Esophagus muscularis mucosa (tissue), 4 donors: ENCODE results near the gene SYNGAP1. TPM values are rescaled to one million over a fixed set of nuclear protein-coding genes. Genes with fewer than 3 reads are reported as not detected.
A peak's percentile ranks its signal among the peaks of the same experiment; 100 is the strongest.
"Not testable (repeated sequence)": the region's sequence is repeated elsewhere in the genome, so short reads cannot be mapped to it uniquely, and the experiment has no call there.

Experiments used
- DNase-seq: peaks from one replicate; pipeline ENCODE4 v3.0.0-alpha.2; 2017; ENCODE audit errors: extremely low spot score
- H3K27ac ChIP-seq, 4 donors: fragments of 200-600 bp; sonication (generic); replicated peaks in 1 of 4; 1 replicate in 3 of 4; 2 replicates in 1 of 4; pipeline ENCODE4 v1.5.1; 2016 to 2019; ENCODE audit warnings: mild to moderate bottlenecking in 1 of 4
- H3K27me3 ChIP-seq, 4 donors: fragments of 200-600 bp; sonication (generic); one replicate each; pipeline versions ENCODE4 v1.5.1 to v1.6.0; 2016 to 2019
- H3K36me3 ChIP-seq, 4 donors: fragments of 200-600 bp; sonication (generic); one replicate each; pipeline ENCODE4 v1.5.1; 2016 to 2019
- H3K4me1 ChIP-seq, 4 donors: fragments of 200-600 bp; sonication (generic); one replicate each; pipeline ENCODE4 v1.5.1; 2016 to 2019
- H3K4me3 ChIP-seq, 4 donors: fragments of 200-600 bp; sonication (generic); 1 replicate in 2 of 4; 2 replicates in 2 of 4; pipeline ENCODE4 v1.5.1; 2016 to 2019; ENCODE audit warnings: mild to moderate bottlenecking in 4 of 4, moderate library complexity in 1 of 4
- H3K9me3 ChIP-seq, 4 donors: fragments of 200-600 bp; sonication (generic); 1 replicate in 3 of 4; 2 replicates in 1 of 4; pipeline ENCODE4 v1.5.1; 2016 to 2019
- CTCF ChIP-seq, 3 experiments: fragments of 200-600 bp in 2 of 3; fragments of 450-650 bp in 1 of 3; sonication (generic) in 2 of 3; IDR thresholded peaks; one replicate each; pipeline ENCODE4 v1.5.1; 2017 to 2019; ENCODE audit warnings: antibody characterized with exemption in 3 of 3, mild to moderate bottlenecking in 2 of 3, moderate library complexity in 1 of 3
- EP300 ChIP-seq: sonication (generic); formaldehyde crosslinking; IDR thresholded peaks from one replicate; pipeline ENCODE4 v1.6.1; 2017; ENCODE audit warnings: antibody characterized with exemption
- POLR2A ChIP-seq: fragments of 450-650 bp; IDR thresholded peaks from one replicate; pipeline ENCODE4 v1.6.1; 2017; ENCODE audit warnings: antibody characterized with exemption, moderate library complexity, mild to moderate bottlenecking, low read depth
- POLR2AphosphoS5 ChIP-seq, 2 donors: sonication (generic); formaldehyde crosslinking; IDR thresholded peaks; one replicate each; pipeline ENCODE4 v1.6.1; 2017; ENCODE audit warnings: antibody characterized with exemption in 2 of 2
- WGBS: methylation state at CpG from one replicate; pipeline ENCODE4 v1.1.5; 2018; 5-methylcytosine and 5-hydroxymethylcytosine counted together
- intact Hi-C: fragments of 100-400 bp; cut with DNase I; formaldehyde crosslinking; loops from one replicate; pipeline ENCODE4 v1.15.1; 2023
- total RNA-seq, 4 donors: library from RNA; depleted of rRNA; stranded (reverse); fragments of >200 nt; gene quantifications; one replicate each; pipeline versions ENCODE4 v1.1.0 to v1.2.1, GENCODE V29; 2016

Gene SYNGAP1
- total RNA-seq, 4 donors from 2014 or later: 8.0 to 17.6 (median 13.2) TPM

GRCh38 chr6:33391922-33392594, 27.8 kb upstream of the SYNGAP1 start:
- Histone ChIP-seq H3K27ac (peak overlapping the region; percentile 87 to 92 (median 90)), H3K9me3 (no peaks in the 10 kb centered on the region), H3K27me3 (no peaks in the 10 kb centered on the region), H3K4me3 (peak overlapping the region; percentile 56 to 69 (median 58)), H3K36me3 (no peaks in the 10 kb centered on the region), H3K4me1 (peaks cover 8 to 15% (median 14%) of the 10 kb centered on the region in 4 donors)
- WGBS: 1% methylated on average over 19 of the region's 31 CpGs
- no peak for DNase-seq
- TF ChIP-seq POLR2A: no peak
- no peak for TF ChIP-seq POLR2AphosphoS5 (IDR thresholded peaks at IDR 0.05)
- TF ChIP-seq CTCF (IDR thresholded peaks at IDR 0.05): no peak
- intact Hi-C loops: loop anchor here (5.0 to 10.0 kb wide), 3 partner anchors 35 to 183 kb away; partner anchors contain the start of gene ZBTB9

GRCh38 chr6:33392595-33392948, 27.3 kb upstream of the SYNGAP1 start:
- Histone ChIP-seq H3K4me1 (peaks cover 8 to 15% (median 14%) of the 10 kb centered on the region in 4 donors), H3K27me3 (no peaks in the 10 kb centered on the region), H3K4me3 (no peak overlapping the region), H3K9me3 (no peaks in the 10 kb centered on the region), H3K27ac (no peak overlapping the region), H3K36me3 (no peaks in the 10 kb centered on the region)
- no peak for DNase-seq
- TF ChIP-seq CTCF (IDR thresholded peaks at IDR 0.05) (no peak), EP300 (no peak), POLR2AphosphoS5 (IDR thresholded peaks at IDR 0.05) (no peak), POLR2A (no peak)
- intact Hi-C loops: loop anchor here (5.0 to 10.0 kb wide), 3 partner anchors 35 to 182 kb away; partner anchors contain the start of gene ZBTB9
- 52% methylated on average over 5 of the region's 5 CpGs for WGBS

GRCh38 chr6:33392979-33393378, 26.9 kb upstream of the SYNGAP1 start:
- TF ChIP-seq POLR2AphosphoS5 (IDR thresholded peaks at IDR 0.05): no peak
- TF ChIP-seq EP300: no peak
- TF ChIP-seq POLR2A: no peak
- TF ChIP-seq CTCF (IDR thresholded peaks at IDR 0.05): no peak
- no peak overlapping the region for H3K4me3 ChIP-seq
- H3K27me3 ChIP-seq: no peaks in the 10 kb centered on the region
- no peaks in the 10 kb centered on the region for H3K36me3 ChIP-seq
- no peak for DNase-seq
- no peak overlapping the region for H3K27ac ChIP-seq
- intact Hi-C loops: loop anchor here (5.0 to 10.0 kb wide), 3 partner anchors 34 to 182 kb away; partner anchors contain the start of gene ZBTB9
- peaks cover 8 to 15% (median 14%) of the 10 kb centered on the region in 4 donors for H3K4me1 ChIP-seq
- 57% methylated on average over 3 of the region's 3 CpGs for WGBS
- no peaks in the 10 kb centered on the region for H3K9me3 ChIP-seq

GRCh38 chr6:33397541-33397940, 22.3 kb upstream of the SYNGAP1 start:
- intact Hi-C loops: loop anchor here (10.0 kb wide), 2 partner anchors 57 to 177 kb away; partner anchors contain the start of gene ZBTB9
- TF ChIP-seq POLR2A (no peak), CTCF (IDR thresholded peaks at IDR 0.05) (no peak), POLR2AphosphoS5 (IDR thresholded peaks at IDR 0.05) (no peak), EP300 (no peak)
- no peaks in the 10 kb centered on the region for H3K9me3 ChIP-seq
- H3K27me3 ChIP-seq: no peaks in the 10 kb centered on the region
- no peak overlapping the region for H3K4me3 ChIP-seq
- 65% methylated on average over 1 of the region's 1 CpG for WGBS
- H3K36me3 ChIP-seq: no peaks in the 10 kb centered on the region
- no peak overlapping the region for H3K27ac ChIP-seq
- H3K4me1 ChIP-seq: no peaks in the 10 kb centered on the region
- no peak for DNase-seq

GRCh38 chr6:33398601-33399000, 21.3 kb upstream of the SYNGAP1 start:
- not testable (repeated sequence) for H3K4me3 ChIP-seq

GRCh38 chr6:33399881-33400280, 20.0 kb upstream of the SYNGAP1 start:
- intact Hi-C loops: loop anchor here (10.0 kb wide), 2 partner anchors 55 to 175 kb away; partner anchors contain the start of gene ZBTB9
- 98% methylated on average over 6 of the region's 6 CpGs for WGBS
- not testable (repeated sequence) for H3K27ac ChIP-seq, DNase-seq, H3K4me1 ChIP-seq, H3K9me3 ChIP-seq, H3K4me3 ChIP-seq, H3K27me3 ChIP-seq, H3K36me3 ChIP-seq

More at GRCh38 chr6:33398601-33399000, 21.3 kb upstream of the SYNGAP1 start:
- not testable (repeated sequence) for H3K36me3 ChIP-seq, H3K9me3 ChIP-seq, H3K27ac ChIP-seq, H3K27me3 ChIP-seq, H3K4me1 ChIP-seq, DNase-seq
- intact Hi-C loops: loop anchor here (10.0 kb wide), 2 partner anchors 56 to 176 kb away; partner anchors contain the start of gene ZBTB9
- 93% methylated on average over 3 of the region's 3 CpGs for WGBS
